Heart left ventricle (tissue), 13 donors: Measurements from ENCODE around the gene EVA1A.

Experiments
- POLR2A ChIP-seq, 2 donors: fragments of 450-650 bp; IDR thresholded peaks; one replicate each; pipeline ENCODE4 v1.6.1; 2017; ENCODE audit warnings: antibody characterized with exemption in 2 of 2, mild to moderate bottlenecking in 2 of 2, moderate library complexity in 2 of 2
- TF ChIP-seq, protein P1 (sequence below), 12 donors: fragments of 200-600 bp; sonication (generic) in 4 of 12; IDR thresholded peaks; one replicate each; pipeline versions ENCODE4 v1.5.0 to v1.8.0; 2018 to 2022; ENCODE audit warnings: antibody characterized with exemption in 12 of 12, mild to moderate bottlenecking in 5 of 12
- donor health status: ischemic (EF 13 %, LVEDD 7.1; RV severe dilation, severe dysfunction).
- donor health status: DM: no; HTN: yes; CAD: no.
- donor health status: DM: no; HTN: no; CAD: no.
- donor health status: ischemic (EF 25% LVEDD 6.9; RV normal size, moderate dysfunction).
- donor health status: ischemic (EF 25% LVEDD 5.7; RV mildly dilated, moderate dysfunction).
- donor health status: ischemic (EF 35%, LVEDD 5.7; RV mildly dilated, moderate dysfunction).
- donor health status: nonischemic (EF 11% LVEDD 7.7; RV severe dilation, severe dysfunction).
- donor health status: DM: yes; HTN: yes; CAD: no.
- donor health status: PGD.
- donor health status: ischemic (EF 29% LVEDD 5.4; RV normal size, mild dysfunction).
- donor health status: nonischemic (EF 23%, LVEDD 6.1; RV moderate dilation, normal function).

DNA sequence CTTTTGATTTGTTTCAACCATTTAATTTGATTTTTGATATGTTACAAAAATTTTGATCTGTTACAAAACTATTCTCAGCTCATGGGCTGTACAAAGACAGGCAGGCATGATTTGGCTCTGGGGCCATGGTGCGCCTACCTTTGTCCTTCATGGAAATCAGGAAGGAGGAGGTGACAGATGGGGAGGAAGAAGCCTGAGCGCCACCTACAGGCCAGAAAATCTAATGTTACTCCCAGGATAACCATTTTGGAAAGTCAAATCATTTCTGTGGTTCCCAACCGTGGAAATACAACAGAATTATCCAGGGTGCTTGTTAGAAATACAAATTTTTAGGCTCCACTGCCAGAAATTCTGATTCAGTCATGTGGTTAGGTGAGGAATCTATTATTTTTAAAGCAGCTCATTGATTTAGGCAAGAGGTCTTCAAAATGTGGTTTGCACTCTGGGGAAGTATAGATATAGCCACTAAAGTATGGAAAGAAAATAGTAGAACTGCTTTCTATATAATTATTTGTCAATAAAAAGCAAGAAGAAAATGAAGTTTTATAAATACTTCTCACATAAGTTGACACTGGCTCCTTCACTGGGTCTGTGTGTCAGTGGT lies 93.9 kb downstream of the EVA1A start:
- TF ChIP-seq, protein P1, sequence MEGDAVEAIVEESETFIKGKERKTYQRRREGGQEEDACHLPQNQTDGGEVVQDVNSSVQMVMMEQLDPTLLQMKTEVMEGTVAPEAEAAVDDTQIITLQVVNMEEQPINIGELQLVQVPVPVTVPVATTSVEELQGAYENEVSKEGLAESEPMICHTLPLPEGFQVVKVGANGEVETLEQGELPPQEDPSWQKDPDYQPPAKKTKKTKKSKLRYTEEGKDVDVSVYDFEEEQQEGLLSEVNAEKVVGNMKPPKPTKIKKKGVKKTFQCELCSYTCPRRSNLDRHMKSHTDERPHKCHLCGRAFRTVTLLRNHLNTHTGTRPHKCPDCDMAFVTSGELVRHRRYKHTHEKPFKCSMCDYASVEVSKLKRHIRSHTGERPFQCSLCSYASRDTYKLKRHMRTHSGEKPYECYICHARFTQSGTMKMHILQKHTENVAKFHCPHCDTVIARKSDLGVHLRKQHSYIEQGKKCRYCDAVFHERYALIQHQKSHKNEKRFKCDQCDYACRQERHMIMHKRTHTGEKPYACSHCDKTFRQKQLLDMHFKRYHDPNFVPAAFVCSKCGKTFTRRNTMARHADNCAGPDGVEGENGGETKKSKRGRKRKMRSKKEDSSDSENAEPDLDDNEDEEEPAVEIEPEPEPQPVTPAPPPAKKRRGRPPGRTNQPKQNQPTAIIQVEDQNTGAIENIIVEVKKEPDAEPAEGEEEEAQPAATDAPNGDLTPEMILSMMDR (IDR thresholded peaks at IDR 0.05): peak in 5 of 12 donors; percentile 7 to 38 (median 25)
- no peak for TF ChIP-seq POLR2A (IDR thresholded peaks at IDR 0.05)
